Activated CD4-positive, alpha-beta T cell treated with anti-CD3 and anti-CD28 coated beads, Interleukin-2, Interleukin-4, amounts not matched to agents 100 ng/mL and 50 ng/mL, durations not matched to agents 16 hours and 8 hours (primary cell): ENCODE data around the gene WDFY4.

Experiments used
- DNase-seq: peaks from one replicate; pipeline ENCODE4 v3.0.0-alpha.2; 2020; ENCODE audit warnings: low spot score

The WDFY4 gene

DNA sequence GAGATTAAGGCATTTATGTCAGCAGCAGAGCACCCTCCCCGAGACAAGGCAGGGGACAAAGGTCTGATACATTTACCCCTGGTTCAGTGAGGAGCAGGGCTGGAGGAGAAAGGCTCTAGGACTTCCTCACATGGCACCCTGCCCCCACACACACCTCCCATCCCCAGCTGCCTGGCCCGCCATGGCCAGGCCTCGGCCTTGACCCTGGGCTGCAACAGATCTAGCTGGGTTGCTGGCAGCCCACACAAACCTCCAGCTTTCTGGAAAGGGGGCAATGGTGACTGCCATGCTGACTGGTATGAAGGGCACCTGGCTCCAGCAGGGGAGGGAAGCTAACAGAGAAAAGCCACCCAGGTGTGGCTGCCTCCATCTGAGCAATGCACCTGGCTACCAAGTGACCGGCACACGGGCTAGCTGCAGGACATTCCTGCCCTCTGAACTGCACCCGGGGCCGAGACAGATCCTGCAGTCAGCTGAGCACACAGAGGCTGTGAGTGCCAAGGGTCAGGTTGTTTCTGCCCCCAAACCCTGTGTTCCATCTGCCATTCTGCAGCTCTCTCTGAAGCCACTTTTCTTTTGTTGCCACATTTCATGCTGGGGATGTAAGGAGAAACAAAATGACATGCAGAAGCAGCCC lies 340.8 kb downstream of the WDFY4 start:
- DNase-seq, result no peak

DNA sequence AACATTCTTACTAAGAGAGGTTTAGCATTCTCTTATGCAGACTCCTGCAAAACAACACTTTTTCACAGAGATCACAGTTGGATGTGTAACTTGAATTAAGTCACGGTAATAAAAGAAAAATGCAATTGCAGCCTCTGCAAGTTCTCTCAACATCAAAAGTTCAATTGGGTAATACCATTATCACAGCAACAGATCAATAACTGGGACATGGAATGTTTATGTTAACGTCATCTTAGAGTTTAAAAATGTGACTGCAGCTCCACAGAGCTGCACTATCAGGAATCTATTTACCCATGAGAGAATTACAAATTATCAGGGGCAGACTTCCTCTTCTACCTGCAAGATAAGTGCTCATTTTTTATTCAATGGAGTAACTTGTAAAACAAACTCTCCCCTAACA lies 344.0 kb downstream of the WDFY4 start:
- DNase-seq, result no peak

DNA sequence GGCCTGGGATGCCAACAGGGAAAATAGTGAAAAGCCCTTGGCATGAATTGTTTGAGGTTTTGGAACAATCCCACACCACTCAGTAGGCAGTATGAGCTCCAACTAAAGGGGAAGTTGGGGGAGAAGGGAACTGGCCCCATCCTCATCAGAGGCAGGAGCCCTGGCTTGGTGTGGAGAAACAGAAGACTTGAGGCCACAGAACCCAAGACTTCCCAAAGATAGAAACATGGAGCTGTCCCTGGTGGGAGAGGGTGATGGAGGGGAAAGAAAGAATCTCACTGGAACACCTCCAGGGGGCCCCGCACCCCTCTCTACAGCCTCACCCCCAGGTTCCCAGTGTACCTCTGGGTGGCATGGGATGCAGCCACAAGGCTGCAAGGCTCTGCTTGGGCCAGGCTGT lies 345.0 kb downstream of the WDFY4 start:
- no peak for DNase-seq
